BE2C (cell line): ENCODE measurements around the gene HHAT.
"Not testable (repeated sequence)": the region's sequence is repeated elsewhere in the genome, so short reads cannot be mapped to it uniquely, and the experiment has no call there.

ENCODE experiments used
- DNase-seq: peaks from one replicate; pipeline ENCODE4 v3.0.0-alpha.2; 2020
- H3K27me3 ChIP-seq: fragments of 250-450 bp; sonication (Bioruptor Pico); 2 replicates; pipeline ENCODE4 v1.5.1; 2020; ENCODE audit warnings: mild to moderate bottlenecking
- H3K36me3 ChIP-seq: fragments of 250-450 bp; sonication (Bioruptor Pico); 2 replicates; pipeline ENCODE4 v1.5.1; 2020; ENCODE audit warnings: mild to moderate bottlenecking
- H3K4me1 ChIP-seq: fragments of 250-450 bp; sonication (Bioruptor Pico); 2 replicates; pipeline ENCODE4 v1.5.1; 2020
- H3K4me3 ChIP-seq: 2 replicates; pipeline ENCODE4 v1.5.1; 2011; ENCODE audit warnings: low read depth, low read length
- H3K9me3 ChIP-seq: fragments of 250-450 bp; sonication (Bioruptor Pico); 2 replicates; pipeline ENCODE4 v1.5.1; 2020
- TF ChIP-seq, protein P1 (sequence below): IDR thresholded peaks from 2 replicates; pipeline ENCODE4 v1.5.1; 2012; ENCODE audit warnings: mild to moderate bottlenecking, low read depth, low read length

HHAT gene

DNA sequence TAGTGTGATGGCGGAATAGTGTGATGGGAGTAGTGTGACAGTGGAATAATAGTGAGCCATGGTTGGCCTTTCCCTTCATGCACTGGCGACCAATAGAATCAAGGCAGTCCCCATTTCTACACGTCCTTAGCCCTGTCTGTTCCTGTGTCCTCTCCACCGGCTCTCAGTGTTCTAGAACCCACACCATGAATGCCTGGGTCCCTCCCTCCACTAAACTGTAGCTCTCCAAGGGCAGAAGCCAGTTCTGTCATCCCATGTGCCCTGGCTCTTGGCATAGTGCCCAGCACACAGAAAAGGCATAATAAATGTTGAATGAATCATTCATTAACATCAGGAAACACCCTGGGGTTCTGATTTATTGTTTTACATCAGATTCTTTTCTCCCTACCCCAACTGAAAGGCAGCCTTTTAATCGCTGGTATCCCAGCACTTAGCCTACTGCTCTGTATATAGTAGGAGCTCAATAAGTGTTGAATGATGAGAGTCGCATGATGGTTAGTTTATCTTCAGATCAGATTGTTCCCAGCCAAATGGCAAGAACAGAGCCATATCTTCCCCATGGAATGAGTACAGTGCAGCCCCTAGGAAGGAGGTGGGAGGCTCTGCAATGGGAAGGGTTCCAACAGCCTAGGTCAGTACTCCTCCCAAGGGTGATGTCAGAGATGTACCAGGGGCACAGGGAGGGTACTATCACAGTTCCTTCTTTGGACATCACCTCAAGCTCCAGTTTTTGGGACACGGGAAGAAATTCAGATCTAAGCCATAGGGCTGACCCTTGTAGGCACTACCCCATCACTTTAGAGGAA lies 325.7 kb downstream of the HHAT start:
- H3K27me3 ChIP-seq: 0 out of 2 replicates have a peak, but pooled peaks cover 6% of the 10 kb centered on the region
- H3K4me3 ChIP-seq: no peak overlapping the region
- H3K4me1 ChIP-seq: no peaks in the 10 kb centered on the region
- DNase-seq: peak; percentile 37
- no peaks in the 10 kb centered on the region for H3K36me3 ChIP-seq
- H3K9me3 ChIP-seq: no peaks in the 10 kb centered on the region
- TF ChIP-seq, protein P1, sequence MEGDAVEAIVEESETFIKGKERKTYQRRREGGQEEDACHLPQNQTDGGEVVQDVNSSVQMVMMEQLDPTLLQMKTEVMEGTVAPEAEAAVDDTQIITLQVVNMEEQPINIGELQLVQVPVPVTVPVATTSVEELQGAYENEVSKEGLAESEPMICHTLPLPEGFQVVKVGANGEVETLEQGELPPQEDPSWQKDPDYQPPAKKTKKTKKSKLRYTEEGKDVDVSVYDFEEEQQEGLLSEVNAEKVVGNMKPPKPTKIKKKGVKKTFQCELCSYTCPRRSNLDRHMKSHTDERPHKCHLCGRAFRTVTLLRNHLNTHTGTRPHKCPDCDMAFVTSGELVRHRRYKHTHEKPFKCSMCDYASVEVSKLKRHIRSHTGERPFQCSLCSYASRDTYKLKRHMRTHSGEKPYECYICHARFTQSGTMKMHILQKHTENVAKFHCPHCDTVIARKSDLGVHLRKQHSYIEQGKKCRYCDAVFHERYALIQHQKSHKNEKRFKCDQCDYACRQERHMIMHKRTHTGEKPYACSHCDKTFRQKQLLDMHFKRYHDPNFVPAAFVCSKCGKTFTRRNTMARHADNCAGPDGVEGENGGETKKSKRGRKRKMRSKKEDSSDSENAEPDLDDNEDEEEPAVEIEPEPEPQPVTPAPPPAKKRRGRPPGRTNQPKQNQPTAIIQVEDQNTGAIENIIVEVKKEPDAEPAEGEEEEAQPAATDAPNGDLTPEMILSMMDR: no peak

DNA sequence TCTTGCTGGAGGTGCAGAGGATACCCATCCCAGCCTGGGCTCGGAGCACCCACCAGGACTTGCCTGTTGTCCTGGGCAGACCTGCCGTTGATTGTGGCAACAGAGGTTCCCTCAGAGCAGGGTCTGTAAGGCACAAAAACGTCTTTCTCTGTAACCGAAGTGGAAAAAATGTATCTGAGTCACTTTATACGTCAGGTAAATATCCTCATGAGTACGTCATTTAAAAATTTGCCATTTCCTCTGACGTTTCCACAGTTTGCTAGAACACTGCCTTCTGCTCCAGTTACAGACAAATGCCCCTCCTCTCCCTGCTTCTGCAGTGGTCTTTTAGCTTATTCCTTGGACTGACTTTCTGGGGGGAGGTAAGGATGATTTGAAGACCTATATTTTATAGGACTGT lies 326.8 kb downstream of the HHAT start:
- 0 out of 2 replicates have a peak, but pooled peaks cover 6% of the 10 kb centered on the region for H3K27me3 ChIP-seq
- H3K4me1 ChIP-seq: no peaks in the 10 kb centered on the region
- H3K9me3 ChIP-seq: no peaks in the 10 kb centered on the region
- H3K4me3 ChIP-seq: no peak overlapping the region
- TF ChIP-seq, protein P1: no peak
- DNase-seq: no peak
- H3K36me3 ChIP-seq: no peaks in the 10 kb centered on the region

DNA sequence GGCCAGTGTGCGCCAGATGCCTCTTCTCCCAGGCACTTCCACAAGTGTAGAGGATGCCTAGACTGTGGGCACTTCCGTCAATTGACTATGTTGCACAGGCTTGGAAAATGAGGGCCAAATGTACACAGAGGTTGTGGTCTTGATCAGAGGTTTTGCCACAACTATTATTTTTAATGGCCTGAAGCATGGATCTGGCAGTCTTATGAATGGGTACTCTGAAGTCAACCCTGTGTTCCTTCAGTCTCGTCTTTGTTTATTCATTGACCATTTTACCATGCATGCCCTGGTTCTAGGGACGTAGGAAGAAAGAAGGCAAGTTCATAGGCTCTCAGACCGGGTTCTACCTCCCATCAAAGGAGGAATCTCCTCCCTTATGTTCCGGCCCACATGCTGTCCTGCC lies 329.1 kb downstream of the HHAT start:
- no peaks in the 10 kb centered on the region for H3K36me3 ChIP-seq
- no peaks in the 10 kb centered on the region; the same call in 1 of the 2 replicates for H3K4me1 ChIP-seq
- DNase-seq: no peak
- H3K9me3 ChIP-seq: peaks cover 3% of the 10 kb centered on the region
- peaks cover 8% of the 10 kb centered on the region; the same call in 1 of the 2 replicates for H3K27me3 ChIP-seq
- TF ChIP-seq, protein P1: no peak
- H3K4me3 ChIP-seq: no peak overlapping the region

DNA sequence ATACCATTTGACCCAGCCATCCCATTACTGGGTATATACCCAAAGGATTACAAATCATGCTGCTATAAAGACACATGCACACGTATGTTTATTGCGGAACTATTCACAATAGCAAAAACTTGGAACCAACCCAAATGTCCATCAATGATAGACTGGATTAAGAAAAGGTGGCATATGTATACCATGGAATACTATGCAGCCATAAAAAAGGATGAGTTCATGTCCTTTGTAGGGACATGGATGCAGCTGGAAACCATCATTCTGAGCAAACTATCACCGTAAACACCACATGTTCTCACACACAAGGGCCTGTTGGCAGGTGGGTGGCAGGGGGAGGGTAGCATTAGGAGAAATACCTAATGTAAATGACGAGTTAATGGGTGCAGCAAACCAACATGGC lies 332.8 kb downstream of the HHAT start:
- H3K9me3 ChIP-seq, H3K4me3 ChIP-seq, H3K36me3 ChIP-seq, DNase-seq: not testable (repeated sequence)
- Histone ChIP-seq H3K27me3 (peaks cover 32% of the 10 kb centered on the region), H3K4me1 (peaks cover 17% of the 10 kb centered on the region)

DNA sequence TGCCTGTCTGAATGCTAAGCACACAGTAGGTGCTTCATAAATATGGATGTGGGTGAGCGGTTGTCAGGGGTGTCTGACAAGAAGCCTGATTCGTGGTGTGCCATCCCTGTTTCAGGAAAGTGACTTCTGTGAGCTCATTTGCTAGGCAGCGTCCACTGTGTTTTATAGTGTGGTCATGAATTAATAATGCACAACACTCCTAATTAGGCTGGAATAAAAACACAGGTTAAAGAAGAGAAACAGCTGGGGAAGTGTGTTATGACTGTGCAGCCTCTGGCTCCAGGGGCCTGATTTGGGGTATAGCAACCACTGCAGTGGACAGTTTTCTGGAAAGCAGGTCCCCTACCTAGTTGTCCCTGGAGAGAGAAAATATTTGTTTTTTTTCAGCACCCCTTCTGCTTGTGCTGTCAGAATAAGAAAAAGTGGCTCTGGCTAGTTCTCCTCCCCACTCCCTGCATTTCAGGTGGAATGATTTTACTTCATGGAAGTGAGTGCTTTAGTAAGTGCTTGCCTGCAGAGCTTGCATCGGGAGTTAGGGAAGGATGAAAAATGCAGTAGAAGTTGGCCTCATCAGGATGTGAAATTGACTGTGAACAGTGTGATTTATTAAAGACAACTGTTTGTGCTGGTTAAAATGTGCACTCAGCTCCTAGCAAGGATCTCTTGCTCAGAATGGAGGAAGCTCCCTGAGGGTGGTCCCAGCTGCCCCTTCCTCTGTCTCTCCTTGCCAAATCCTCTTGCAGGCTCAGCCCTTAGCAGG lies 333.8 kb downstream of the HHAT start:
- Histone ChIP-seq H3K4me1 (peaks cover 17% of the 10 kb centered on the region), H3K4me3 (no peak overlapping the region), H3K27me3 (peaks cover 32% of the 10 kb centered on the region), H3K9me3 (peaks cover 3% of the 10 kb centered on the region), H3K36me3 (no peaks in the 10 kb centered on the region)
- no peak for DNase-seq
- TF ChIP-seq, protein P1: no peak

DNA sequence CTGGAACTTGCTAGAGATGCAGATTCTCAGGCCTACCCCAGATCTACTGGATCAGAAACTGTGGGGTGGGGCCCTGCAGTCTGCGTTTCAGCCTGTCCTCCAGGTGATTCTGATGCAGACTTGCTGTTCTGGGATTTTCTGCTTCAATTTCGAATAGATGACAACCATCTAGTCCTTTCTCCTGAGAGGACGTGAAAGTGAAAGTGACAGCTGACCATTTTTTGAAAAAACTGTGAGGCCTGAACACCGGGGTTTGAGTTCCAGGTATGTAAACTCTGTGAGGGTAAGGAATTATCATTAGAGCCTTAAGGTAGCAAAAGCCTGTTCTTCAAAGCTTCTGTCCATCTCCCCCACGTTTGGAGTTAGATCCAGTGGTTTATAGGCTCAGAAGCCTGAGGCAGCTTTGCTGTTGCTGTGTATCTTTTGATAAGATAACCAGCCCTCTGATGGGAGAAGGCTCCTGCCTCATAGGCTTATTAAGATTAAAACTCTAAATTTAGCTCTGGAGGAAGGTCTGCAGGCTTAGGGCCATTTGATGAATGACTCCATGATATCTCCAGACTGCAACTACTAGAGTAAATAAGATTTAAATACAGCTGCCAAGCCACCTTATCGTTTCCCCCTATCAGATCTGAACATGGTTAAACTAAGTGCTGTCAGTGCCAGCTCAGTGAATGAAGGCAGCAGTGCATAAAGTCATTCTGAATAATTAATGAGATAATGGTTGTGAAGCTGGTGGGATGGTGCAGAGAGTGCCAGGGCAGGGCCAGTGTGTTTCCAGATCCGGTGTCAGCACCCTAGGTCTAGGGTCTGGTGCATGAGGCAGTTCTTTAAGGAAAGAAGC lies 335.2 kb downstream of the HHAT start:
- peaks cover 17% of the 10 kb centered on the region for H3K4me1 ChIP-seq
- peaks cover 3% of the 10 kb centered on the region for H3K9me3 ChIP-seq
- peak; percentile 75 for DNase-seq
- H3K27me3 ChIP-seq: peaks cover 32% of the 10 kb centered on the region
- peak overlapping the region; percentile 5; the same call in 1 of the 2 replicates for H3K4me3 ChIP-seq
- H3K36me3 ChIP-seq: no peaks in the 10 kb centered on the region
- TF ChIP-seq, protein P1: no peak
